ENCODE results near the gene COL6A5. TPM values are rescaled to one million over a fixed set of nuclear protein-coding genes. Genes with fewer than 3 reads are reported as not detected.

The COL6A5 gene
- total RNA-seq, 1 experiment from 2014 or later: not detected

- no peak overlapping the region for H3K4me3 ChIP-seq (ENCODE audit: low read length)
- no peaks in the 10 kb centered on the region for H3K4me1 ChIP-seq (ENCODE audit: insufficient read depth, low read length)
- no peak overlapping the region for H2AFZ ChIP-seq (ENCODE audit: low read length)
- BruUV-seq (replicated peaks): no TSS peak
- intact Hi-C loops (cut with micrococcal nuclease): no loop called here
- TF ChIP-seq CTCF (conservative IDR thresholded peaks at IDR 0.05; ENCODE audit: low read depth, low read length) (peak; percentile 44), EZH2phosphoT487 (IDR thresholded peaks at IDR 0.05; ENCODE audit: borderline replicate concordance, low read length) (no peak)
- no peaks in the 10 kb centered on the region for H3K79me2 ChIP-seq (ENCODE audit: low read length)
- no peaks in the 10 kb centered on the region for H3K9me3 ChIP-seq (ENCODE audit: low read length)
- DNase-seq (peak; percentile 48), ATAC-seq (peak; percentile 37; the same call in 1 of the 2 replicates)
- H3K36me3 ChIP-seq (ENCODE audit: low read depth, low read length): no peaks in the 10 kb centered on the region
- ChIA-PET POLR2A (ENCODE audit: unreplicated experiment) (no interaction called here), CTCF (interaction anchor here (1.1 kb wide), 1 partner anchor 58 kb away, joined by 3 read pairs; no protein-coding TSS in a partner anchor)
- H3F3A ChIP-seq (ENCODE audit: low read length, unreplicated experiment): no peaks in the 10 kb centered on the region
- H3K27ac ChIP-seq (ENCODE audit: low read length): no peak overlapping the region
- peaks cover 9% of the 10 kb centered on the region; the same call in 1 of the 2 replicates for H3K27me3 ChIP-seq (ENCODE audit: low read length)
- no peak overlapping the region for H3K9ac ChIP-seq (ENCODE audit: low read length)
- no peak overlapping the region for H3K4me2 ChIP-seq (ENCODE audit: low read length)
- no peaks in the 10 kb centered on the region for H4K20me1 ChIP-seq (ENCODE audit: low read length)
- no peaks in the 10 kb centered on the region for H3K9me2 ChIP-seq (replicated peaks; ENCODE audit: low read length)
Observed at GRCh38 chr3:130480736-130481135, 135.3 kb downstream of the COL6A5 start.

- Histone ChIP-seq H3K27ac (ENCODE audit: low read length) (no peak overlapping the region), H3K9me2 (replicated peaks; ENCODE audit: low read length) (no peaks in the 10 kb centered on the region), H3K4me2 (ENCODE audit: low read length) (no peak overlapping the region), H4K20me1 (ENCODE audit: low read length) (no peaks in the 10 kb centered on the region), H3K27me3 (ENCODE audit: low read length) (peaks cover 37% of the 10 kb centered on the region), H2AFZ (ENCODE audit: low read length) (no peak overlapping the region), H3K4me3 (ENCODE audit: low read length) (no peak overlapping the region), H3K79me2 (ENCODE audit: low read length) (no peaks in the 10 kb centered on the region), H3K36me3 (ENCODE audit: low read depth, low read length) (no peaks in the 10 kb centered on the region), H3K9ac (ENCODE audit: low read length) (no peak overlapping the region), H3F3A (ENCODE audit: low read length, unreplicated experiment) (no peaks in the 10 kb centered on the region), H3K4me1 (ENCODE audit: insufficient read depth, low read length) (no peaks in the 10 kb centered on the region), H3K9me3 (ENCODE audit: low read length) (no peaks in the 10 kb centered on the region)
- ChIA-PET CTCF (no interaction called here), POLR2A (ENCODE audit: unreplicated experiment) (no interaction called here)
- no TSS peak for BruUV-seq (replicated peaks)
- TF ChIP-seq CTCF (conservative IDR thresholded peaks at IDR 0.05; ENCODE audit: low read depth, low read length) (no peak), EZH2phosphoT487 (IDR thresholded peaks at IDR 0.05; ENCODE audit: borderline replicate concordance, low read length) (no peak), EZH2 (IDR thresholded peaks at IDR 0.05; ENCODE audit: low read length, unreplicated experiment) (no peak)
- intact Hi-C loops (cut with micrococcal nuclease): no loop called here
- DNase-seq (no peak), ATAC-seq (no peak)
Observed at GRCh38 chr3:130488288-130488687, 142.8 kb downstream of the COL6A5 start.

- H3K9me2 ChIP-seq (replicated peaks; ENCODE audit: low read length): no peaks in the 10 kb centered on the region
- intact Hi-C loops (cut with micrococcal nuclease): no loop called here
- TF ChIP-seq EZH2 (IDR thresholded peaks at IDR 0.05; ENCODE audit: low read length, unreplicated experiment) (no peak), EZH2phosphoT487 (IDR thresholded peaks at IDR 0.05; ENCODE audit: borderline replicate concordance, low read length) (no peak), CTCF (conservative IDR thresholded peaks at IDR 0.05; ENCODE audit: low read depth, low read length) (no peak)
- H3K4me2 ChIP-seq (ENCODE audit: low read length): no peak overlapping the region
- POLR2A ChIA-PET (ENCODE audit: unreplicated experiment): no interaction called here
- no peaks in the 10 kb centered on the region for H3K36me3 ChIP-seq (ENCODE audit: low read depth, low read length)
- H3K4me3 ChIP-seq (ENCODE audit: low read length): no peak overlapping the region
- H3K9me3 ChIP-seq (ENCODE audit: low read length): no peaks in the 10 kb centered on the region
- no peak overlapping the region for H3K27ac ChIP-seq (ENCODE audit: low read length)
- no peaks in the 10 kb centered on the region for H3F3A ChIP-seq (ENCODE audit: low read length, unreplicated experiment)
- no peak for ATAC-seq
- H2AFZ ChIP-seq (ENCODE audit: low read length): no peak overlapping the region
- no peak overlapping the region for H3K9ac ChIP-seq (ENCODE audit: low read length)
- no peaks in the 10 kb centered on the region for H4K20me1 ChIP-seq (ENCODE audit: low read length)
- no peaks in the 10 kb centered on the region for H3K79me2 ChIP-seq (ENCODE audit: low read length)
- H3K4me1 ChIP-seq (ENCODE audit: insufficient read depth, low read length): no peaks in the 10 kb centered on the region
- DNase-seq: no peak
- BruUV-seq (replicated peaks): no TSS peak
- peaks cover 39% of the 10 kb centered on the region for H3K27me3 ChIP-seq (ENCODE audit: low read length)
- CTCF ChIA-PET: no interaction called here
Observed at GRCh38 chr3:130488769-130489450, 143.4 kb downstream of the COL6A5 start.

Data from PC-3 (cell line).